DOHH2 (cell line): ENCODE results near the gene SPC25.

Source experiments
- H3F3A ChIP-seq: fragments of 200-600 bp; sonication (generic), shearing (Covaris generic); 2 replicates; pipeline ENCODE4 v1.6.0; 2016; ENCODE audit warnings: antibody characterized with exemption, mild to moderate bottlenecking; ENCODE audit not compliant: control insufficient read depth, insufficient read depth
- H3K27ac ChIP-seq: fragments of 200-600 bp; sonication (generic); 2 replicates; pipeline ENCODE4 v1.5.1; 2014; ENCODE audit warnings: low read depth, mild to moderate bottlenecking, low read length, moderate library complexity
- H3K27me3 ChIP-seq: fragments of 200-600 bp; sonication (generic); 2 replicates; pipeline ENCODE4 v1.6.1; 2014; ENCODE audit warnings: mild to moderate bottlenecking, low read length, mixed read lengths; ENCODE audit not compliant: control insufficient read depth
- H3K36me3 ChIP-seq: fragments of 200-600 bp; sonication (generic); 2 replicates; pipeline ENCODE4 v1.6.1; 2014; ENCODE audit warnings: mild to moderate bottlenecking, low read length, moderate library complexity, mixed read lengths; ENCODE audit not compliant: control insufficient read depth
- H3K4me1 ChIP-seq: fragments of 200-600 bp; sonication (generic); 2 replicates; pipeline ENCODE4 v1.6.1; 2014; ENCODE audit warnings: mild to moderate bottlenecking, low read length, mixed read lengths; ENCODE audit not compliant: control insufficient read depth
- H3K4me2 ChIP-seq: fragments of 200-600 bp; sonication (generic); 2 replicates; pipeline ENCODE4 v1.6.0; 2014; ENCODE audit warnings: mild to moderate bottlenecking, low read length, moderate library complexity
- H3K4me3 ChIP-seq: fragments of 200-600 bp; sonication (generic); 2 replicates; pipeline ENCODE4 v1.5.1; 2014; ENCODE audit warnings: mild to moderate bottlenecking, low read length, mixed read lengths
- H3K79me2 ChIP-seq: fragments of 200-600 bp; sonication (generic); 2 replicates; pipeline ENCODE4 v1.6.1; 2014; ENCODE audit warnings: mild to moderate bottlenecking, low read length, mixed read lengths; ENCODE audit not compliant: control insufficient read depth
- H3K9me2 ChIP-seq: fragments of 200-600 bp; sonication (generic); replicated peaks from 2 replicates; pipeline ENCODE4 v1.6.1; 2014; ENCODE audit warnings: mild to moderate bottlenecking, low read length, mixed read lengths; ENCODE audit not compliant: control insufficient read depth
- H3K9me3 ChIP-seq: fragments of 200-600 bp; sonication (generic); 2 replicates; pipeline ENCODE4 v1.6.1; 2014; ENCODE audit warnings: antibody characterized with exemption, low read length, mixed read lengths; ENCODE audit not compliant: control insufficient read depth, insufficient read depth
- H4K20me1 ChIP-seq: fragments of 200-600 bp; sonication (generic); 2 replicates; pipeline ENCODE4 v1.6.0; 2014; ENCODE audit warnings: low read depth, mild to moderate bottlenecking, antibody characterized with exemption, low read length, moderate library complexity; ENCODE audit not compliant: control insufficient read depth, insufficient read depth
- EZH2phosphoT487 ChIP-seq: fragments of 200-600 bp; sonication (generic); IDR thresholded peaks from 2 replicates; pipeline ENCODE4 v1.6.1; 2017; ENCODE audit warnings: borderline replicate concordance, mild to moderate bottlenecking, antibody characterized with exemption, low read length, moderate library complexity, mixed read lengths
- TF ChIP-seq, protein P1 (sequence below): fragments of 200-600 bp; sonication (generic); IDR thresholded peaks from one replicate; pipeline ENCODE4 v1.5.1; 2014; ENCODE audit warnings: antibody characterized with exemption, mild to moderate bottlenecking, low read depth, low read length; ENCODE audit not compliant: poor library complexity, severe bottlenecking

SPC25 gene

DNA sequence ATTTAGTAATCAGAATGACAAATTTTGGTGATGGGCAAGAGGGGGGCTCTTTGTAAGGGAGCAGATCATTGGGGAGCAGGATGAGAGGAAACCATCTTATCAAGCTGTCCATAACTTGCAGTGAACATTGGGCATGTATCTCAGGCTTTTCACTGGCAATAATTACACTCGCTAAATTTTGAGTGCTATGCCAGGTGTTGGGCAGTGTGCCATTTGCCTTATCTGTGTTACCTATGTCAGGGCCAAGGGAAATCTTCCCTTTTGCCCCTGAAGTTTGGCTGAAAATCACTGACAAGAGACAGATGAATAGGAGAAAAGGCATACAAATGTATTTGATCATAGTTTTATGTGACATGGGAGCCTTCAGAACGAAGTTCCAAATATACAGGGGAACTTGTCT is 48.8 kb downstream of the SPC25 start:
- no peak overlapping the region for H3K4me3 ChIP-seq
- no peaks in the 10 kb centered on the region for H3K4me1 ChIP-seq
- H3F3A ChIP-seq: no peaks in the 10 kb centered on the region
- H3K79me2 ChIP-seq: no peaks in the 10 kb centered on the region
- no peak overlapping the region for H3K4me2 ChIP-seq
- TF ChIP-seq, protein P1, sequence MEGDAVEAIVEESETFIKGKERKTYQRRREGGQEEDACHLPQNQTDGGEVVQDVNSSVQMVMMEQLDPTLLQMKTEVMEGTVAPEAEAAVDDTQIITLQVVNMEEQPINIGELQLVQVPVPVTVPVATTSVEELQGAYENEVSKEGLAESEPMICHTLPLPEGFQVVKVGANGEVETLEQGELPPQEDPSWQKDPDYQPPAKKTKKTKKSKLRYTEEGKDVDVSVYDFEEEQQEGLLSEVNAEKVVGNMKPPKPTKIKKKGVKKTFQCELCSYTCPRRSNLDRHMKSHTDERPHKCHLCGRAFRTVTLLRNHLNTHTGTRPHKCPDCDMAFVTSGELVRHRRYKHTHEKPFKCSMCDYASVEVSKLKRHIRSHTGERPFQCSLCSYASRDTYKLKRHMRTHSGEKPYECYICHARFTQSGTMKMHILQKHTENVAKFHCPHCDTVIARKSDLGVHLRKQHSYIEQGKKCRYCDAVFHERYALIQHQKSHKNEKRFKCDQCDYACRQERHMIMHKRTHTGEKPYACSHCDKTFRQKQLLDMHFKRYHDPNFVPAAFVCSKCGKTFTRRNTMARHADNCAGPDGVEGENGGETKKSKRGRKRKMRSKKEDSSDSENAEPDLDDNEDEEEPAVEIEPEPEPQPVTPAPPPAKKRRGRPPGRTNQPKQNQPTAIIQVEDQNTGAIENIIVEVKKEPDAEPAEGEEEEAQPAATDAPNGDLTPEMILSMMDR: no peak
- no peak for TF ChIP-seq EZH2phosphoT487
- no peaks in the 10 kb centered on the region for H3K9me2 ChIP-seq
- H3K27me3 ChIP-seq: no peaks in the 10 kb centered on the region
- H4K20me1 ChIP-seq: no peaks in the 10 kb centered on the region
- no peaks in the 10 kb centered on the region for H3K36me3 ChIP-seq
- no peaks in the 10 kb centered on the region for H3K9me3 ChIP-seq
- no peak overlapping the region for H3K27ac ChIP-seq

DNA sequence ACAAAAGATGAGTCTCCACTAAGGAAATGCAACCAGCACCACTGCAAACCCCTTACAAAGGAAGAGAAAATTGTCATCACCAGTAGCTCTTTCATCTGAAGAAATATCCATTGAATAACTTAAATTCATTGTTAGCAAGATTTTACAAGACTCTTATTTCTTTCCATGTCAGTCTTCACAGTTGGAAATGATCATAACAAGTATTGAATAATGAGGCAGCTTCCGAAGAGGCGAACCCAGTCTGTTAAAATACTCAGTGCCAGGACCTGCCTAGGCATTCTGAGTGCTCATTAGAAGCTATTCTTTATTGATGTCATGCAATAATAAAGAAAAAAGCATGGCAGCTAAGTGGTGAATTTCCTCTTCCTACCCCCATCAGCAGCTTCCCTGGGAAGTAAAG is 54.3 kb downstream of the SPC25 start:
- no peak overlapping the region for H3K27ac ChIP-seq
- H3F3A ChIP-seq: no peaks in the 10 kb centered on the region
- no peaks in the 10 kb centered on the region for H4K20me1 ChIP-seq
- no peaks in the 10 kb centered on the region for H3K9me3 ChIP-seq
- H3K27me3 ChIP-seq: peaks cover 5% of the 10 kb centered on the region; the same call in 1 of the 2 replicates
- H3K9me2 ChIP-seq: no peaks in the 10 kb centered on the region
- no peak overlapping the region for H3K4me3 ChIP-seq
- H3K4me1 ChIP-seq: no peaks in the 10 kb centered on the region
- no peak overlapping the region for H3K4me2 ChIP-seq
- no peak for TF ChIP-seq EZH2phosphoT487
- TF ChIP-seq, protein P1: no peak
- H3K36me3 ChIP-seq: no peaks in the 10 kb centered on the region
- no peaks in the 10 kb centered on the region for H3K79me2 ChIP-seq

DNA sequence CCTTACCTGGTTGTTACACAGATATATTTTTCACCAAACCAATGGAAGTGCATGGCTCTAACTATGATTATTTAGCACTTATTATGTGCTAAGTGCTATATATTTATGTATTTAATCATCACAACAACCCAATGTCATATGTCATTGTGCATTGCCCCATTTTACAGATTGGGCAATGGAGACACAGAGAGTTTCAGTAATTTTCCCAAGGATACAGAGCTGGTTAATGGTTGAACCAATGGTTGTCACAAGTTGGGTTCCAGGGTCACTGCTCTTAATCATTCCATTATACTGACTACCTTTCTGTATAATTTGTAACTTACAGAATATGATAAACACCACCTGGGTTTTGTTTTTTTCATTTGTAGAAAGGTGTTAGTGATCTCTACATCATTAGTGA is 58.6 kb downstream of the SPC25 start:
- H3K36me3 ChIP-seq: no peaks in the 10 kb centered on the region
- H3K27ac ChIP-seq: no peak overlapping the region
- H3K9me2 ChIP-seq: no peaks in the 10 kb centered on the region
- H3K79me2 ChIP-seq: no peaks in the 10 kb centered on the region
- H3K9me3 ChIP-seq: no peaks in the 10 kb centered on the region
- no peak overlapping the region for H3K4me3 ChIP-seq
- TF ChIP-seq, protein P1: no peak
- no peak for TF ChIP-seq EZH2phosphoT487
- H3F3A ChIP-seq: no peaks in the 10 kb centered on the region
- no peak overlapping the region for H3K4me2 ChIP-seq
- no peaks in the 10 kb centered on the region for H4K20me1 ChIP-seq
- no peaks in the 10 kb centered on the region for H3K4me1 ChIP-seq
- peaks cover 5% of the 10 kb centered on the region; the same call in 1 of the 2 replicates for H3K27me3 ChIP-seq

DNA sequence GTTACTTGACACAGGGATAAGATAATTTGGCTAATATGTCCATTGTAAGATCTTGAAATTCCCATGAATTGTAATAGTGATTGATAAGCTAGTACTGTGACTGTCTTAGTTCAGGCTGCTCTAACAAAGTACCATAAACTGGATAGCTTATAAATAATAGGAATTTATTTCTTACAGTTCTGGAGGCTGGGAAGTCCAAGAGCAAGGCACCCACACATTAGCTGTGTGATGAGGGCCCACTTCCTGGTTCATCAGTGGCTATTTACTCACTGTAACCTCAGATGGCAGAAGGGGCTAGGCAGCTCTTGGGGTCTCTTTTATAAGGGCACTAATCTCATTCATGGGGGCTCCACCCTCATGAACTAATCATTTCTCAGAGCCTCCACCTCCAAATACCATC is 59.3 kb downstream of the SPC25 start:
- Histone ChIP-seq H3F3A (no peaks in the 10 kb centered on the region), H3K9me3 (no peaks in the 10 kb centered on the region), H3K4me2 (no peak overlapping the region), H3K27ac (no peak overlapping the region), H3K4me1 (no peaks in the 10 kb centered on the region), H3K9me2 (no peaks in the 10 kb centered on the region), H4K20me1 (no peaks in the 10 kb centered on the region), H3K4me3 (no peak overlapping the region), H3K79me2 (no peaks in the 10 kb centered on the region), H3K36me3 (no peaks in the 10 kb centered on the region), H3K27me3 (peaks cover 5% of the 10 kb centered on the region; the same call in 1 of the 2 replicates)
- TF ChIP-seq EZH2phosphoT487: no peak
- TF ChIP-seq, protein P1: no peak
